Right hindlimb (tissue), 1 donor: ENCODE results near the gene TNFRSF9.

ENCODE experiments used
- DNase-seq: peaks from one replicate; pipeline ENCODE4 v3.0.0-alpha.2; 2018

The TNFRSF9 gene

DNA sequence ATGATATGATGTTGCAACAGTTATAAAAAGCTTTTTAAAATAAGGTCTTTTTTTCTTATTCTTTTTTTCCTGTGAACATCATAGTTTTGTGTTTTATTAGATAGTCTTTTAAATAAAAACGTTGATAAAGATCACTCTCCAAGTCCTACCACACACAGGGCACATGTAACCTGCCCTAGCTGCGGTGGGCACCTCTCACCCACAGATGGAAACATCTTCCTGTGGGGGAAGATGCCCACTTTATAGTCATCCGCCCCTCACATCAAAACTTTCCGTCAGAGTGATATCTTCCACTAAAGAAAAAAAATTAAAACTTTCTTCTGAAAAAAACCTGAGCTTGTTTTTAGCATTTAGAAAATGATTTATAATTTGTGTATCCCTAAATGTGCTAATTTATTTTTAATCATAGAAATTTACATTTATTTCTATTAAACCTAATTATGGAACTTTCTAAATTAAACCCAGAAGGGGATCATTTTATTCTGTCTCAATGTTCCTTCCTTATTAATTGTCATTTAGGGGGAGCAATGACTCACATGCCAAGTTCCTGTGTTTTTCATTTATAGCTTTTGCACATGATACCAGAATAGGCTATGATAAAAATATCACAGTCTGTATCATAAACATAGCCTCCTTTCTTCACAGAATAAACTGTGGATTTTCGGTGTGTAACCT lies 24.7 kb downstream of the TNFRSF9 start:
- DNase-seq = no peak

DNA sequence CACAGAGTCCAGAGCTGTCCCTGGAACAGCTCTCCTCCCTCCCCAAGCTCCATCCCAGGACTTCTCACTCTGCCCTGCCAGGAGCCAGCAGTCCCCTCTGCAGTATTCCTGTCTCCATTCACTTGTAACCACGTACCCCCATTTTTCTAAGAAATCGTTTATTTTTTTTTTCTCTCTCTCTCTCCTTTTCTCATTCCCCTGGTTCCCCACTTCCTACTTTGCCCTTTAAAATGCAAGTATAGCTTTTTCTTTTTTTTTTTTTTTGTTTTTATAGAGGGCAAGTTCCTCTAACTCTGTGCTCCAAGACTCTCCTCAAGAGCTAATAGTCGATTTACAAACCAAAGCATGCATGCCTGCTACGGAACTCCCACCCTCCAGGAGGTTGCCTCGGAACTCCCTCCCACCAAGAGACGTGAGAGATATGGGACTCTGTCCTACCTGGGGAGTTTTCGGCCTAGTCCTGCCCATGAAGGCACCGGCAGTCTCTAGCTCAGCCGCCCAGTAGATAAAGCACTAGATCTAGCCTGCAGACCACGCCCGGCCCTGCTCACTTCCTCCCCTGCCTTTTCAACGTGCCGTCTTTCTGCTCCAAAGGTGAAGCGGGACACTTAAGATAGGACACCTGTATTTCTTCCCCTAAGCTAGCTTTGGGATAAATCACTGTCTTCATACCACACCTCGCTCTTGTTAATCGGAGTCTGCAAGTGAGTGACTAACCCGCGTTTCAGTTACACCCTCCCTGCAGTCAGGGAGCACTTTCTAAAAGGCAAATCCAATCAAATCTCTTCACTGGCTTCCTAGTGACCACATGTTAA lies 27.7 kb downstream of the TNFRSF9 start:
- no peak for DNase-seq

DNA sequence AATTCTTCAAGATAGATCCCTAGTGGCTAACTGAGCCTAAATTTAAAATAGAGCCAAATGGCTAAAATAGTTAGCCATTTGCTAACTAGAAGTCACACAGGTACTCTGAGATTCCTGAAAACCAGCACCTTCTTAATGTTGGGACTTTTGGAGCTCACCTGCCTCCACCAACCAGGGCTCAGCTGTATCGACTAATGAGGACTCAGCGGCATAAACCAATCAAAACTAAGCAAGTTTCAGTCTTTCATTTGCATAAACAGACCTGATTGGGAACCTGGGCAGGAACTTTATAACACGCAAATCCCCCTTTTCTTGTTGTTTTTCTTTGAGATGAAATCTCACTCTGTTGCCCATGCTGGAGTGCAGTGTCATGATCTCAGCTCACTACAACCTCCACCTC lies 28.5 kb downstream of the TNFRSF9 start:
- DNase-seq = no peak

GRCh38 chr1:7905262-7905661 lies 35.4 kb downstream of the TNFRSF9 start:
- DNase-seq = no peak

GRCh38 chr1:7902478-7903085 lies 38.1 kb downstream of the TNFRSF9 start:
- peak; percentile 73 for DNase-seq

DNA sequence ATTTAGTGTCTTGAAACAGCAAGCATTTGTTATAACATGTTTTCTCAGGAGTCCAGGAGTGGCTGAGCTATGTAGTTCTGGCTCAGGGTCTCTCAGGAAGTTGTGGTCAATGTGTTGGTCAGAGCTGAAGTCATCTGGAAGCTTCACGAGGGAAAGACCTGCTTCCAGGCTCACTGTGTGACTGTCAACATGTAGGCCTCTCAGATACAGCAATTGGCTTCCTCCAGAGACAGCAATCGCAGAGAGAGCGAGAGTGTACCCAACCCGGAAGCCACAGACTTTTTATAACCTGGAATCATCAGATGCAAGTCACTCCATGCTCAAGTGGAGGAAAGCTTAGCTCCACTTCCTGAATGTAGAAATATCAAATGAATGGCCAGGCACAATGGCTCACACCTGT lies 40.9 kb downstream of the TNFRSF9 start:
- DNase-seq = no peak

DNA sequence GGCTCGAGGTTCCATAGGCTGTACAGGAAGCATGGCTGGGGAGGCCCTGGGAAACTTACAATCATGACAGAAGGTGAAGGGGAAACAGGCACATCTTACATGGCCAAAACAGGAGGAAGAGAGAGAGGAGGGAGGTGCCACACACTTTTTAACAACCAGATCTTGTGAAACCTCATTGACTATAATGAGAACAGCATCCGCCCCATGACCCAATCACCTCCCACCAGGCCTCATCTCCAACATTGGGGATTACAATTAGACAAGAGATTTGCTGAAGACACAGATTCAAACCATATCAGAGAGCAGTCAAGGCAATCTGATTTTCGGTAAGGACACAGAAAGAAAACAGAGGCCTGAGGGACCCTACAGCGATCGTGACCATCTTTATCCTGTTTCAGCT lies 41.7 kb downstream of the TNFRSF9 start:
- DNase-seq = no peak

DNA sequence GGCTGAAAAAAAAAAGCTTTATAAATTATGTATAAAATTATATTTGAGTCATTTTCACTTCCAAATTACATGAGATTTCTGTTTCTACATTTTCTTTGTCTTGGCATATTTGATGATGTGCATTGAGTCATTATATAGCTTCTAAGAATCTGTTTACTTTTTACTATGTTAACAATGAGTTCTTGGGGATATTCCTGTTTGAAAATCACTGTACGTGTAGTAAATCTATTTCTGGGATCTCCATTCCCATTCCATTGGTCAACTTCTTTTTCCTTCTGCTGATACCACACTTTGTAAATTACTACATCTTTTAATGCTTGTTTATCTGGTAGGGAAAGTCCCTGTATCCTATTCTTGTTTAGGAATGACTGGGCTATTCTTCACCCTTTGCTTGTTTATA lies 43.6 kb downstream of the TNFRSF9 start:
- no peak for DNase-seq

GRCh38 chr1:7893529-7894180 lies 47.0 kb downstream of the TNFRSF9 start:
- no peak for DNase-seq

- no peak for DNase-seq
These were observed 48.8 kb downstream of the TNFRSF9 start for GRCh38 chr1:7891804-7892203.

- DNase-seq = no peak
These were observed 49.8 kb downstream of the TNFRSF9 start for GRCh38 chr1:7890853-7891252.

GRCh38 chr1:7888248-7889081 lies 52.2 kb downstream of the TNFRSF9 start:
- DNase-seq = no peak

GRCh38 chr1:7886405-7886745 lies 54.3 kb downstream of the TNFRSF9 start:
- DNase-seq = no peak

DNA sequence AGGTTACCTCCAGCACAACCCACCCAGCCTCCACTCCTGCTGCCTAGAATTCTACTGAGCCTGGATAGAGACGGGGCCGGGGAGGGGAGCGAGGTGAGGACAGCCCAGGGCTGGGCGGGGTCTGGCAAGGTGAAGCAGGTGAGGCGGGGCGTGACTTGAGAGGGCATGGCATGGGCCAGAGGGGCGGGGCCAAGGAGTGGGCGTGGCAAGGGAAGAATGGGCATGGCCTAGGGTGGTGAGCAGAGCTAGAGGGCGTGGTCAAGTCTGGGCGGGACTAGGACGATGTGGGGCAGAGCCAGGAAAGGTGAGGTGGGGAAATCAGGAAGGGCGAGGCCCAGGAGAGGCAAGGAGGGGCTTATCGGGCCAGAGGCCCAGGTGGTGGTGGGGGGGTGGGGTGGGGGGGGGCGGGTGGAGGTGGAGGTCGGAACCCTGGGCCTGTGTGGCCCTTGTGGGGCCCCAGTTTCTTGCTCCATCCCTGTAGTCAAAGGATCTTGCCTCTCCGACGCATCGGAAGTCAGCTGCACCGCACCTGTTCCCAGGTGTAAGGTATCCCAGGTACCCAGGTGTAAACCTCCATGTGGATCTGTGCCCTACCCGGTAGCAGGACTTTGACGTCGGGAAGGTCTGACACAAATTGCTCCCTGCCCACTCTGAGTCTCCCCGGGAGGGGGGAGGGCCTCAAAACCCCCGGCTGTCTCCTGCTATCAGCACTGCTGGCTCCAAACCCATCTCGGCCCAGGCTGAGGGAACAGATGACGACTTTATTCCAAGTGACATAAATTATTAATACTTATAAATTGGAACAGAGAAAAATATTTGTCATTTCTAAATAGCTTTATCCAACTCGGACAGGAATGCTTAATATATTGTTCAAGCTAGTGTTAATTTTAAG lies 54.9 kb downstream of the TNFRSF9 start:
- peak; percentile 29 for DNase-seq

DNA sequence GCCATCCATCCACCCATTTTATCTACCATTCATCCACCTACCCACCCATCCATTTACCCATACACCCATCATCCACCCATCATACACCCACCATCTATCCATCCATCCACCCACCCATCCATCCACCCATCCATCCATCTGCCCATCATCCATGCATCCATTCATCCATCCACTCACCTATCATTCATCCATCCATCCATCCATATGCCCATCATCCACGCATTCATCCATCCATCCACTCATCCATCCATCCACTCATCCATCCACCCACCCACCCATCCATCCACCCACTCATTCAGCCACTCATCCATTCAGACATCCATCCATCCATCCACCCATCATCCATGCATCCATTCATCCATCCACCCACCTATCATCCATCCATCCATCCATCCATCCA lies 55.9 kb downstream of the TNFRSF9 start:
- no peak for DNase-seq

DNA sequence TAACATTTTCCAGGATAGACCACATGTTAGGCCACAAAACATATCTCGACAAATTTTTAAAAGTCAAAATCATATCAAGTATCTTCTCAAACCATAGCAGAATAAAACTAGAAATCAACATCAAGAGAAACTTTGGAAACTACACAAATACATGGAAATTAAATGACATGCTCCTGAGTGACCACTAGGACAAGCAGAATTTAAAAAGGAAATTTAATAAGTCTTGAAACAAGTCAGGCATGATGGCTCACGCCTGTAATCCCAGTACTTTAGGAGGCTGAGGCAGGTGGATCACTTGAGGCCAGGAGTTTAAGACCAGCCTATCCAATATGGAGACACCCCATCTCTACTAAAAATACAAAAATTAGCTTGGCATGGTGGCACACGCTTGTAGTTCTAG lies 61.4 kb downstream of the TNFRSF9 start:
- DNase-seq = no peak

GRCh38 chr1:7878027-7878426 lies 62.6 kb downstream of the TNFRSF9 start:
- DNase-seq = no peak

GRCh38 chr1:7873801-7874795 lies 66.5 kb downstream of the TNFRSF9 start:
- no peak for DNase-seq

GRCh38 chr1:7871136-7871535 lies 69.5 kb downstream of the TNFRSF9 start:
- no peak for DNase-seq
